ENCODE results near the gene AK5.

The AK5 gene

DNA sequence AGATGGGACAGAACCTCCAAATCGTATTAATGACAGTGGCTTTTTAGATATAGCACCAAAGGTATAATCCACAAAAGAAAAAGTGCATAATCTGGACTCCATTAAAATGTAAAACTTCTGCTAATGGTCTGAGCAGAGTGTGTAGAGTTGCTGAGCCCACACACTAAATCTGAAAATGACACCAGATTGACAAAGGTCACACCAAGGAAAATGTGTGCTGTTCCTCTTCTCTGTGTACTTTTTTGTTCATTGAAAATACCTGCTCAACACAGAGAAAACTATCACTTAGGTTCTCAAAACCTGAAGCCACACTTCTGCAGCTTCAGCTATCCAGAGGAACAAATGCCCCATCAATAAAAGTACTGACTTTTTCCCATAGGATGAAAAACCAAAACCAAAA is 146.2 kb downstream of the AK5 start:
- no peak overlapping the region for H3K27ac Mint-ChIP-seq
- no peaks in the 10 kb centered on the region for H3K36me3 Mint-ChIP-seq (ENCODE audit: low read depth)
- H3K4me1 Mint-ChIP-seq: no peaks in the 10 kb centered on the region
- peaks cover 17% of the 10 kb centered on the region for H3K9me3 Mint-ChIP-seq
- TF ChIP-seq CTCF (IDR thresholded peaks at IDR 0.05): no peak
- no peaks in the 10 kb centered on the region for H3K27me3 Mint-ChIP-seq (ENCODE audit: low read depth, poor library complexity)
- H3K4me3 Mint-ChIP-seq: no peak overlapping the region
- no peak for DNase-seq

DNA sequence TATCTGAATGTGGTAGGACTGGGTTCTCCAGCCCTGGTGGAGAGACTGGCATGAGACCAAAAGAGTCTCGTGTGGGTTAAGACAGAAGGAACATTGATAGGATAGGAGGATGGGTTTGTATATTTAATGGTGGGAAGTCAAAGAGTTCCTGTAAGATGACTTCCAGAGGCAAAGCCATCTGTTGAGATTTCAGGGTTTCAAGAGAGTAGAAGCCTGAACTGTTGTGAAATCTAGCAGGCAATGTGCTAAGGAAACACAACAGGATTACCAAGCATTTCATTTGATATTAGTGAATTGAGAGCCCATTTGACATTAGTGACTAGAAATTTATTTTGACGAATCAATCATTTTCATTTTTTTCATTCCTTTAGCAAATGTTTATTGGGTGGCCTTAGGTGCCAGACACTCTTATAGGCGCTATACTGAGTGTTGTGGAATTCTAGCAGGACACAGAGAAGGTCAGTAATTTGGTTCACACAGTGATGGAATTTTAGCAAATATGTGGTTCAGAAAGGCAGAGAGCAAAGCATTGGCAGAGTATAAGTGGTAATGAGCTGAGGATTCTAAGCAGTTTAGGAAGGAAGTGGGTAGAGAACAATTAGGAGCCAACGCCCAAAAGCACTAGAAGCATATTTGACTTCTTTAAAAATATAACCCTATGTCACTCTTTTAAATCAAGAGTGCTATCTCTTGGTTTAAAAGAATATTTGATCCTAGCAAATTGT is 149.3 kb downstream of the AK5 start:
- Mint-ChIP-seq H3K4me3 (no peak overlapping the region), H3K9me3 (peaks cover 5% of the 10 kb centered on the region), H3K27me3 (ENCODE audit: low read depth, poor library complexity) (no peaks in the 10 kb centered on the region), H3K4me1 (no peaks in the 10 kb centered on the region), H3K36me3 (ENCODE audit: low read depth) (no peaks in the 10 kb centered on the region), H3K27ac (no peak overlapping the region)
- TF ChIP-seq CTCF (IDR thresholded peaks at IDR 0.05): no peak
- DNase-seq: no peak

DNA sequence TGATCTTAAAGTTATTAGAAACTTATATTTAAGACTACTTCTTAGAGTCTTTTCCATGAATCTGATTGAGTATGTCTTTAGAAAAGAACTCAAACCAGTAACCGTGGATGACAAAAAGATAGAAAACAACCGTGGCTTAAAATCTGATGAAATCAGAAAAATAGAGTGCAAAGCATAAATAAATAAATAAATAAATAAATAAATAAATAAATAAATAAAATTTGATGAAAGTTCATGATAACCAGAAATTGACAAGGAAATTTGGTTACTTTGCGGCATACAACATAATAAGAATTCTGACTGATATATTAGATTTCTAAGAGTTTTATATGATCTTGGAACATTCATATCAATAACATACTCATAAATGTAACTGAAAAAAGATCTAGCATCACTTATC is 152.1 kb downstream of the AK5 start:
- no peaks in the 10 kb centered on the region for H3K36me3 Mint-ChIP-seq (ENCODE audit: low read depth)
- H3K9me3 Mint-ChIP-seq: no peaks in the 10 kb centered on the region
- H3K4me1 Mint-ChIP-seq: no peaks in the 10 kb centered on the region
- no peak overlapping the region for H3K4me3 Mint-ChIP-seq
- H3K27ac Mint-ChIP-seq: no peak overlapping the region
- no peak for TF ChIP-seq CTCF (IDR thresholded peaks at IDR 0.05)
- H3K27me3 Mint-ChIP-seq (ENCODE audit: low read depth, poor library complexity): no peaks in the 10 kb centered on the region
- no peak for DNase-seq

DNA sequence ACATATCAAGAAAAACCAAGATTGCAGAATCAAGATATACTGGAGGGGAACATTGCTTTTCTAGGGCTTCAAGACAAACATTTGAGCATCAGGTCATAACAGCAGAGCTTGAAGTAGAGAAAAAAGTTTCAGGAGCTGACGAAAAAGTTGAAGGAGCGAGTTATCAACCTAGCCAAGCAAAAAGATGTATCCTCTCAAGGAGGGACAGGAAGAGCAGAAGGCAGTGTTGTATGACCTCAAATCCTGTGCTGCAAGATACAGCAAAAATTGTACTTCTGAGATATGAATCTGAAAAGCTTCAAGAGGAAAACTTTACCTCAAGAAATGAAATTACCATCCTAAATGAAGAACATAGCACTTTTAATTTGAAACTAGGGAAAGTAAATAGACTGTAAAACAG is 153.1 kb downstream of the AK5 start:
- H3K4me3 Mint-ChIP-seq: no peak overlapping the region
- TF ChIP-seq CTCF (IDR thresholded peaks at IDR 0.05): no peak
- no peak for DNase-seq
- H3K36me3 Mint-ChIP-seq (ENCODE audit: low read depth): no peaks in the 10 kb centered on the region
- peaks cover 2% of the 10 kb centered on the region for H3K9me3 Mint-ChIP-seq
- H3K27me3 Mint-ChIP-seq (ENCODE audit: low read depth, poor library complexity): no peaks in the 10 kb centered on the region
- no peak overlapping the region for H3K27ac Mint-ChIP-seq
- H3K4me1 Mint-ChIP-seq: no peaks in the 10 kb centered on the region

DNA sequence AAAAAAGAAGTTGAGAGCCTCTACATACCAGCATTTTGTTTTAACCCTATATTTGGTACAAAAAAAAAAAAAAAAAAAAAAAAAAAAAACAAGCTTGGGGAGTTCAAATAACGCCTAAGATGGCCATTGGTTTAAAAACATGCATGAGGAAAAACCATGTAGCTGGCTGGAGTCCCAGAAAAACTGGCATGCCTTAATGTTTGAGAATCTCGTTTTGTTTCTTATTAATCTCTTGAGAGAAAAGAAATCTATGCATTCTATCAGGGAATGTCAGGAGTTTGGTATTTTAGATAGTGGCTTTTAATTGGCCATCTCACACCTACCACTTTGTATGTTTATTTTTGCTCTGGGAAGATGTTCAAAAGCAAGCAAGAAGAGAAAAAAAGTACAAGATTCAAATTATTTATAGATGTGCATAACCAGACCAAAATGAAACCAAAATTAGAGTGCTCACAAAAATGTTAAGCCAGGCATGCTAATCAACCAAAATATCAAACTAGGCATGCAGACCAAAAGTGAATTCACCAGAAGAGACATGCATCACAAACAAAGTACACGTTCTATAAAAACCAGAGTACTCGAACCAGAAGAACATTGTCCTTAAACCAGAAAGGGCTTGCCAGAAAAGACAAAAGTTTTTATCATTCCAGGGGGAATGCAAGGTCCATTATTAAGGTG is 156.6 kb downstream of the AK5 start:
- no peak for TF ChIP-seq CTCF (IDR thresholded peaks at IDR 0.05)
- Mint-ChIP-seq H3K4me3 (no peak overlapping the region), H3K36me3 (ENCODE audit: low read depth) (no peaks in the 10 kb centered on the region), H3K27ac (no peak overlapping the region), H3K27me3 (ENCODE audit: low read depth, poor library complexity) (no peaks in the 10 kb centered on the region), H3K4me1 (no peaks in the 10 kb centered on the region), H3K9me3 (peaks cover 19% of the 10 kb centered on the region)
- no peak for DNase-seq
